ENCODE data around the gene BCAR1. TPM values are rescaled to one million over a fixed set of nuclear protein-coding genes. Genes with fewer than 3 reads are reported as not detected.
"Not testable (repeated sequence)": the region's sequence is repeated elsewhere in the genome, so short reads cannot be mapped to it uniquely, and the experiment has no call there.

BCAR1 gene
- polyA plus RNA-seq, 1 donor = 69.4 TPM

- not testable (repeated sequence) for DNase-seq
Measured at GRCh38 chr16:75269358-75269757, 17.9 kb upstream of the BCAR1 start.

DNA sequence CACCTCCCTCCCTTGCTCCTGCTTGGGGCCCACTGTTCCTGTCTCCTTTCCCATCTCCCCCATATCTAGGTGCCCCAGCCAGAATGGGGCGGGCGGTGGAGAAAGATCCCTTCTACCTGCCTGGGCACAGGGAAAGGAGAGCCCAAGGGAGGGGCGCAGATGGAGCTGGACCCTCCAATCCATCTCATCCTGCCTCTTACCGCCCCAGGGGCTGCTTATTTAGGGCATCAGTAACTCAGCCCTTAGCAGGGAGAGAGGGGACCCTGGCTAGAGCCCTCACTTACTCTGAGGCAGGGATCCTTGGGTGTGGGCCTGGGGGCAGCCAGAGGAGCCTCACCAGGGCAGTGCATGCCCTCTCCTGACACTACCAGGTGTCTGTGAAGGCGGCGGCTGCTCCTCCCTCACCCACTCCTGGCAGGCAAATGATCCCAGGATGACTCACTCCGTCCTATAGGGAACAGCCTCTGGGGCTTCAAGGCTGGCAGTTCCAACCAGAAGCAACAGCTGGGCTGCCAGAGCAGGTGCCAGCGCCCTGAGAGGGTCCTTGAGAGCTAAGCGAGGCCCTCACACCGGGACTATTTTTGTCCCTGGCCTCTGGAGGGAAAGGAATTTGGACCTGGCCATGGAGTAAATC, 16.3 kb upstream of the BCAR1 start:
- DNase-seq = no peak

- DNase-seq = no peak
Measured at GRCh38 chr16:75266738-75267630, 15.6 kb upstream of the BCAR1 start.

DNA sequence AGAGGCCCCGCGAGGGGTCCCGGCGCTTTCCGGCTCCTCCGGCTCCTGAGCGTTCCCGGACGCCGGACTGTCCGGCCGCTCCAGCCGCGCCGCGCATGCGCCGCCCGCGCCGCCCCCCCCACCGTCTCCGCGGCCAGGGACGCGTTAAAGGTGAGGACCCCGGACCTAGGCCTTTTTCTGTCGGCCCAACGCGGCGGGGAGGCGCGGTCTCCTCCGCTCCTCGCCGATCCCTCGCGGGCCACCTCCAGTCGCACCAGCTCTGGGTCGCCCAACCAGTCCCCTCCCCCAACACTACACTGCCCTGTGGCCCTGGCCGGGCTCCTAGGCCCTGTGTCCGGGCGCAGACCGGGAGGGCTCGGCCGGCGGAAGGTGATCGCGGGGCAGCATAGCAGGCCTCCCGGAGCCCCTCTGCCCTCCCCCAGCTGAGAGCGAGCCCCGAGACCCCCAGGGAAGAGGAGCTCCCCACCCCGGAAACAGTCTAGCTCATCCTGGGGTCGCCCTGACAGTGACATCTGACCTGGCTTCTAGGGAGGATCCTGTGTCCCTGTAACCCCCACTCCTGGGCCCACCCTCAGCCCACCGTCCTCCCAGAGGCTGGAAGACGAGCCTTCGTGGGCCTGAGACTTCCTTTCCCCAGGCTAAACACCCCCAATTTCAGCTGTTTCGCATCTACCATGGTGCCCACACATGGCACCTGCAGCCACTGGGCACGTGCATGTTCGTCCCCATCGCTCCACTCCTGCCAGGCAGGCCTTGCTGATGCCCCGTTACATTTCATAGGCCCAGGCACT, 14.7 kb upstream of the BCAR1 start:
- peak; percentile 87 for DNase-seq

DNA sequence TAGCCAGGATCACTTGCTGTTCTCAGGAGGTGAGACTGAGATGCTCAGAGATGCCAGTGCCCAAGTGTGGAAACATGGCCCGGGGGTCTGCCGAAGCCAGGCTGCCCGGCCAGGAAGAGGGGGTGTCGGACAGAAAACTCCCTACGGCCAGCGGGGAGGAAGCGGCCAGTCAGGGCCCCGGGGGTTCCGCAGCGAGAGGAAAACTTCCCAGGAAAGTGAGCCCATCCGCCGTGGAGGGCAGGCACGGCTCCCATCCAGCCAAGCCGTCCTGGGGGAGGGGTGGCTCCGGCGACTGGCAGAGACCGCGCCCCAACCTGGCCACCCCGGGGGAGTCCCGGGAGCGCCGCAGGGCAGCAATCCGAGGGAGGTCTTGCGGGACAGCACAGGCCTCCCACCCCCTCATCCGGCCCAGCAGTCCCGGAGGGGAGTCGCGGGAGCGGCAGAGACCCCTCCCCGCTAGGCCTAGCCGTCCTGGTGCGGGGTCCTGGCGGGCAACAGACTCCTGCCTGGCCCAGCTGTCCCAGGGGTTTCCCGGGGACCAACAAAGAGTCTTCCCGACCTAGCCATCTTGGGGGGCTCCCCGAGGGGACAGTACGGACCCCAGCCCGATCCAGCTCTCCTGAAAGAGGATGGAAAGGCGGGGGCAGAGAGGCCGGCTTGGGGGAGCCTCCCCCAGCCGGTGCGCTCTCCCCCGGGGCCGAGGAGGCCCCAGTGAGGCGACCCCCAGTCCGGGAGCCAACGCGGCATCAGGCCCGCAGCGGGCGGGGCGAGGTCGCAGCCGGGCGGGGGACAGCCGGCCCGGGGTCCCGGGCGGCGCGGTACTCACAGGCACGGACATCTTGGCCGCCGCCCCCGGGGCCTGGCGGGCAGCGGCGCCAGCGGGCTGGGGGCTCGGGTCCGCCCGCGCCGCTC, 13.8 kb upstream of the BCAR1 start:
- peak; percentile 46 for DNase-seq

GRCh38 chr16:75264457-75264998, 13.1 kb upstream of the BCAR1 start:
- peak; percentile 63 for DNase-seq

DNA sequence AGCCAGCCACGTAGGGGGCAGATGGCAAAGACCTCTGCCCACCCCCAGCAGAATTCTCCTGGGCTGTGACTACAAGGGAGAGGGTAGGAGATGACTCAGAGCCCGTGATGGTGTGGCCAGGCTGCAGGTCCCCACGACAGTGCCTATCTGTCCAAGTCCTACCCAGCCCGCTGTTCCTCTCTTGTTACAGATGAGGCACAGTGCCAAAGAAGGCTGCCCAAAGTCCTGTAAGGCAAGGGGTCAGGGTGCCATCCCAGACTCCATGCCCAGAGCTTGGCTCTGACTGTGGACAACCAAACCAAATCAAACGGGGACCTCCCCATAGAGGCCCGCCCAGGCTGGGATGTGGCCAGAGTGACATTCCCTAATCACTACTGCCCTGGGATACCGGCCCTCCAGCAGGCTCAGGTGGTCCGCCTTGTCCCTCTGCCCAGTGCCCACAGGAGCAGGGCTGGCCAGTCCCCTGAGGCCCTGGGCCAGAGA, 12.6 kb upstream of the BCAR1 start:
- no peak for DNase-seq

DNA sequence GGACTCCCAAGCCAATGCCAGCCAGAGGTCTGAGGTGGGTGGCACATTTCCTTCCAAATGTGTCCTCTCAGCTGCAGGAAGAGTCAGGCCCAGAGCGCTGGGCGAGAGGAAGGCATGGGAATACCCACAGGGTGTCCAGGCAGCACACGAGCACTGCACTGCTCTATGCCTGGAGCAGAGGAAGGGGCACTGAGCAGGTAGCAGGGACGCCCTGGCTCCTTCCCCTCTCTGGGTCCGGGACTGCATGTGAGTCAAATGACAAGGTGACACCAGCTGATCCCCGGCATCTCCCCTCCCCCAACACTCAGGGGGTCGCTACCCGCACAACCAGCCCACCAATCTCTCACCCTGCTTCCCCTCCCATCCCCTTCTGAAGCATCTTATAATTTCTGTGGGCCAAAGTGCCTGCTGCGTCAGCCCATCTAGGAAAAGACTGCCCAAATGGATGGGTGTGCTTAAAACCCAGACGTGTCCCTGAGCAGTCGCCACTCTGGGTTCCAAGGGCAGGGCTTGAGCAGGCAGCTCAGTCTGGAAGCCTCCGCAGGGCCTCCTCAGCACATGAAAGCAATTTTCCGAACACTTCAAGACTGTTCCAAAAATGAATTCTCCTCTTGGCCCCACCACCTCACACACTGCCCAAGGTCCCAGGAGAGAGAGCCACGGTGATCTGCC, 12.0 kb upstream of the BCAR1 start:
- DNase-seq = no peak

DNA sequence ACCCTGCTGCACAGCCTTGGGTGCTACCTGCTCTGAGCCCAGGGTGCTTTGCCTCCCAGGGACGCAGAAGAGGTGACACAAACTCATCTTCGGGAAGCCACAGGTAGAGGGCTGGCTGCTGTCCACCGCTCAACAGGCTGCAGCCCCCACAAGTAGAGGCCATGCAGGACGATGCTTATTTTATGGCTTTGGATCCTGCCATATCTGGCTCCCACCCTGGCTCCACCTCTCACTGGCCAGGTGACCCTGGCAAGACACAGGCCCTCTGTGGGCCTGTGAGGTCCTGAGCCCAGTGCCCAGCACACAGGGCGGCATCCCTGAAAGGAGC, 11.3 kb upstream of the BCAR1 start:
- DNase-seq = no peak

DNA sequence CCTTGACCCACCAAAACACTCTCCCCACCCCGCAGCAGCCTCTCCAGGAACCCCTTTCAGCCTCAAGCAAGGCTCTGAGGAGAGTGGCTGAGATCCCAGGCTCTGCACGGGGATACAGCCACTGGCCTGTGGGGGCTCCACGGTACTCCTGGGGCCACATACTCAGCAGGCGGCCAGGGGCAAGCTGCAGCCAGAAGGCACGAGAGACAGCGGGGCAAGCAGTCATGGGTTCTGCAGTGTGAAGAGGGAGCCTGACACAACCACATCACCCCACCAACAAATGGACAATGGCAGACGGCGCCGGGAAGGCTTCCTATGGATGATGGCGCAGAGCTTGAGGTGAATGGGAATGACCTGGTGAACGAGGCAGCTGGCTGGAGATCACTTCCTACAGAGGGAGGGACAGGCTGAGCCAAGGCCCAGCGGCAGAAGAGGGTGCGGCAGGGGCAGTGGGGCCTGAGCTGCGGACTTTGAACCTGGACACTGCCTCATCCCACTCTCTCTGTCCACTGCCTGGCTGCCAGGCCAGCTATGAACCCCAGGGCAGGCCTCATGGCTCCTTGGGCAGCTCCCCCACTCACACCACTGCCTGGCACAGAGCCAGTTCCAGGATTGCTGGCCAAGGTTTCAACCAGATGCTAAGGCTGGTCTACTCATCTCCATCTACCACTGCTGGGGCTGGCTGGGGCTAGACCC, 10.8 kb upstream of the BCAR1 start:
- DNase-seq = no peak

- no peak for DNase-seq
Measured at GRCh38 chr16:75261590-75262078, 10.2 kb upstream of the BCAR1 start.

- DNase-seq = no peak
Measured at GRCh38 chr16:75260851-75261589, 9.6 kb upstream of the BCAR1 start.

- no peak for DNase-seq
Measured at GRCh38 chr16:75258807-75259141, 7.3 kb upstream of the BCAR1 start.

DNA sequence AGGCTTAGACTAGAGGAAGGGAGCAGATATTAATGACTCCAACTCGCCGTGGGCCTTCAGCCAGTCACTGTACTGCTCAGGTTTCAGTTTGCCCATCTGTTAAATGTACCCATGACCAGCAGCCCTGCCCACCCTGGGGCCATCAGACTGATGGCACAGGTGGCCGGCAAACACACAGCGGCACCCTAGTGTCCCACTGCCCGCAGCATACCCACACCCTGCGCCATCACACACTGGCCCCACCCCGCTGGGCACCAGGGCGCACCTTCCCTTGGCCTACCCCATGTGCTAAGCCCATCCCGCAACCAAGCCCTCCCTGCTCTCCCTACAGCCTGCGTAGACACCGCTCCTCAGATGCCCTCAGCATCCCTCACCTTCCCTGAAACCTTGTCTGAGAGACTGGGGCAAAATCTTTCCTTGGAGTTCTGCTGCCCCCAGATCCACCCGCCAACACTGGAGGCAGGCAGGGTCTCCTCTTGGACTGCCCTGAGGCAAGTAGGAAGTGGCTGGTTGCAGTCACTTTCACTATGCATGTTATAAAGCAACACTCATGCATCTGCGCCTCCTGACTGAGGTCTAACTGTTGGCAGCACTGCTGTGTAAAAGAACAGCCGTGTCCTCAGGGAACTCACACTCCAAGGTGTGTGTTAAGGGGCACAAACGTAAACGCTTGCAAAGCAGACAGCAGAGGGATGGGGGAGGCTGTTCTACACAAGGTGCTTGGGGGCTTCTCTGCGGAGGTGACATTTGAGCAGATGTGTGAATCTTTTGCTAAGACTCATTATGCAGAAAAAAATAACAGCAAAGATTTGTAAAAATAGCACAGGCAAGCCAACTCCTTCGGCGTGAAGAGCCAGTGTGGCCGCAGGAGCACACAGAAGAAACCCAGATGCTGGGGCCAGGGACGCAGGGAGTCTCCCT, 6.7 kb upstream of the BCAR1 start:
- no peak for DNase-seq

- DNase-seq = no peak
Measured at GRCh38 chr16:75256696-75257343, 5.4 kb upstream of the BCAR1 start.

GRCh38 chr16:75256059-75256571, 4.7 kb upstream of the BCAR1 start:
- no peak for DNase-seq

- DNase-seq = no peak
Measured at GRCh38 chr16:75254359-75254837, 3.0 kb upstream of the BCAR1 start.
